Measurements from ENCODE around the gene DRG1.

DNA sequence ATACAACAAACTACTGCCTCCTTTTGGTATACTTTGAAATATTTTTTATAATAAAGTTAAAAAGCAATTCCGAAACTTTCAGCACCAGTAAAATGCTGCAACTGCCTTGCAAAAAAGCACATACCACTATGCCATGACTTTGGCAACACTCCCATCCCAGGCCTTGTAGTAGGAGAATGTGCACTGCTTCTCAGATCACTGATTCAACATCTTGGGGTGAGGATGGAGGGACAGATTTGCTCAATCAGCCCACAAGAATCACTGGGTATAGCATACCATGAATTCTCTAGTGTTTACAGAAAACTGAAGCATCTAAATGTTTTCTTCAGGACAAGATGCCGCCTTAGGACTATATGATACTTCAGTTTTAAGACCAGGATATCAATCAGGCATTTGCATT, 75.3 kb downstream of the DRG1 start:
- TF ChIP-seq EZH2phosphoT487 (IDR thresholded peaks at IDR 0.05; ENCODE audit: borderline replicate concordance): no peak
- TF ChIP-seq, protein P1, sequence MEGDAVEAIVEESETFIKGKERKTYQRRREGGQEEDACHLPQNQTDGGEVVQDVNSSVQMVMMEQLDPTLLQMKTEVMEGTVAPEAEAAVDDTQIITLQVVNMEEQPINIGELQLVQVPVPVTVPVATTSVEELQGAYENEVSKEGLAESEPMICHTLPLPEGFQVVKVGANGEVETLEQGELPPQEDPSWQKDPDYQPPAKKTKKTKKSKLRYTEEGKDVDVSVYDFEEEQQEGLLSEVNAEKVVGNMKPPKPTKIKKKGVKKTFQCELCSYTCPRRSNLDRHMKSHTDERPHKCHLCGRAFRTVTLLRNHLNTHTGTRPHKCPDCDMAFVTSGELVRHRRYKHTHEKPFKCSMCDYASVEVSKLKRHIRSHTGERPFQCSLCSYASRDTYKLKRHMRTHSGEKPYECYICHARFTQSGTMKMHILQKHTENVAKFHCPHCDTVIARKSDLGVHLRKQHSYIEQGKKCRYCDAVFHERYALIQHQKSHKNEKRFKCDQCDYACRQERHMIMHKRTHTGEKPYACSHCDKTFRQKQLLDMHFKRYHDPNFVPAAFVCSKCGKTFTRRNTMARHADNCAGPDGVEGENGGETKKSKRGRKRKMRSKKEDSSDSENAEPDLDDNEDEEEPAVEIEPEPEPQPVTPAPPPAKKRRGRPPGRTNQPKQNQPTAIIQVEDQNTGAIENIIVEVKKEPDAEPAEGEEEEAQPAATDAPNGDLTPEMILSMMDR (conservative IDR thresholded peaks at IDR 0.05; ENCODE audit: low read length): no peak
